Measurements from ENCODE around the gene ZNF212.
A peak's percentile ranks its signal among the peaks of the same experiment; 100 is the strongest.
"Not testable (repeated sequence)": the region's sequence is repeated elsewhere in the genome, so short reads cannot be mapped to it uniquely, and the experiment has no call there.

ZNF212 gene

DNA sequence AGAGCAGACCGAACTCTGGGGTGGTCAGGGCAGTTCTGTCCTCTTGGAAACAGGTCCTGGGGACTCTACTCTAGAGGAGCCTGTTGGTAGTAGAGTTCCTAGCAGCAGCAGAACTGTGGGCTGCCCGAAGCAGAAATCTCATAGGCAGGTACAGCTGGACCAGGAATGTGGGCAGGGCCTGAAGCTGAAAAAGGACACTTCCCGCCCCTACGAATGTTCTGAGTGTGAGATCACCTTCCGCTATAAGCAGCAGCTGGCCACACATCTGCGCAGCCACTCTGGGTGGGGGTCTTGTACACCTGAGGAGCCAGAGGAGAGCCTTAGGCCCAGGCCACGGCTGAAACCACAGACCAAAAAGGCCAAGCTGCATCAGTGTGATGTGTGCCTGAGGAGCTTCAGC, 14.2 kb downstream of the ZNF212 start:
- DNase-seq (ENCODE audit: insufficient read length, low spot score), result no peak
- TF ChIP-seq POLR2A (IDR thresholded peaks at IDR 0.05; ENCODE audit: low read depth, low read length), result no peak
- FAIRE-seq, result no peak

DNA sequence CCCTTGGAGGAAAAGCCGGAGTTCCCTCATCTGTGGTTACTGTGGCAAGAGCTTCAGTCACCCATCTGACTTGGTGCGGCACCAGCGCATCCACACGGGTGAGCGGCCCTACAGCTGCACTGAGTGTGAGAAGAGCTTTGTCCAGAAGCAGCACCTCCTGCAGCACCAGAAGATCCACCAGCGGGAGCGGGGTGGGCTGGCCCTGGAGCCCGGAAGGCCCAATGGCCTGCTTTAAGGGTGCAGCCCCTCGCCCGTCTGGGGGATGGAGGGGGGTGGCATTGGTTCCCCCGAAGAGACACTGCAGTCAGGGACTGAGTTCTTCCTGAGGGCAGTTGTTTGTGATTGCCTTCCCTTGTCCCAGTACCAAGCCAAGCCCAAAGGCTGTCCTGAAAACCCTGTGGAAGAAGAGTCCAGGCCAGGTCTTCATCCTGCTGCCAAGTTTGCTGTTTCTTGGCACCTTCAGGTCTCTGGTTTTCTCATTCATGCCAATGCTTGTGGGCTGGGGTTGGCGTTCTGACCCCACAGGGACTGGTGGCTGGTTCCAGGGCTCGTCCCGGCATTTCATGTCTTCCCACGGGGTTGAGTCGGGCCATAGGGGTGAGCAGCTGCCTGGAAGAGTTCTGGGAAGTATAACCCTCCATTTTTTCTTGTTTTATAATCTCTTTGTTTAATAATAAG, 14.9 kb downstream of the ZNF212 start:
- DNase-seq (ENCODE audit: insufficient read length, low spot score) (no peak), FAIRE-seq (no peak)
- TF ChIP-seq POLR2A (IDR thresholded peaks at IDR 0.05; ENCODE audit: low read depth, low read length), result no peak

DNA sequence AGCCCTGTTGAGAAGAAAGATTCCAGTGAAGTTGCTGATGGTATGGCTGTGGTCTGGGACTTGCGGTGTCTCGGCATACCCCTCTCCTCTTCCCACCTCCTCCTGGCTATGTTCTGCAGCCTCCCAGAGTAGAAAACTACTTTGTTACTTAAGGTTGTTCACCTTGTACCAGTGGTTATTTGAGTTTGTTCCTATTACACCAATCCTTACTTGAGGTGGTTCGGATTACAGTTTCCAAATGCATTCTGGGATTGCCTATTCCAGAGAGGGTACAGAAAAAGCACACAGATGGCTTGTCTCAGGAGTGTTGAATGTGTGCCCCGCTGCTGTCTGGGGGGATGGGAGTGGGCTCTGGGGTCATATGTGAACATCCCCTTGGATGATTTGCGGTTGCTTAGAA, 15.7 kb downstream of the ZNF212 start:
- DNase-seq (ENCODE audit: insufficient read length, low spot score) (no peak), FAIRE-seq (no peak)
- no peak for TF ChIP-seq POLR2A (IDR thresholded peaks at IDR 0.05; ENCODE audit: low read depth, low read length)

DNA sequence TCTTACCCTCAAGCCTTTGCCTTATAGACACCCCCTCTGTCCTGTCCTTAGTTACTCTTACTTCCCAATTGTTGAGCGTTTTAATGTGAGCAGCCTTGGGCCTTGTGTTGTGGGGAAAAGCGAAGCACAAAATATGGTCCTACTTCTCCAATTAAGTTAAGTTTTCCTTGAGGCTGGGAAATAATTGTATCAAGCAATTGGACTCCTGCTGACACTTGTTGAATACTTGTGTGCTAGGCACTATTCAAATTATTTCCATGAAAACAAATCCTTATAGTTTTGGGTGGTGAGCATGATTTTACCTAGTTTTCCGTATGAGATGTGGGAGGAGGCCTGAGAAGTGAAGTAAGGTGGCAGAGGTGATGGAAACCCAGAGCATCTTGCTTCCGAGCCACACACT, 17.1 kb downstream of the ZNF212 start:
- DNase-seq (ENCODE audit: insufficient read length, low spot score) (no peak), FAIRE-seq (no peak)
- no peak for TF ChIP-seq POLR2A (IDR thresholded peaks at IDR 0.05; ENCODE audit: low read depth, low read length)

DNA sequence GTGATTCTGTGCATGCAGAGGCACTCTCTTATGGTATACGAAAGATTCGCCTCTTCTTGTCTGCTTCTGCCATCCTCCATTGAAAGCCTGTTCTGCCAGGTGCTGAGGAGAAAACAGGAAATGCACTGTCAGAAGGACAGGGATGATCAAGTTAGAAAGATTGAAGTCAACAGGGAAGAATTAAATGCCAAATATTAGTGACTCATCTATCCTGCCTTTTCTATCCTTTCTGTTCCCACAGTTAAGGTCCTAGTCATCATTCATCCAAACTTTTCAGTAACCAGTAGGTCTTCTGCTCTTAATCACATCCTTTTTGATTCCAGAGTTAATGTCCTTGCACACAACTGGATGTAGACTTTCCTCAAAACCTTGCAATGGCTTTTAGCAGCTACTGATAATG, 17.7 kb downstream of the ZNF212 start:
- FAIRE-seq, result no peak
- no peak for TF ChIP-seq POLR2A (IDR thresholded peaks at IDR 0.05; ENCODE audit: low read depth, low read length)
- no peak for DNase-seq (ENCODE audit: insufficient read length, low spot score)

DNA sequence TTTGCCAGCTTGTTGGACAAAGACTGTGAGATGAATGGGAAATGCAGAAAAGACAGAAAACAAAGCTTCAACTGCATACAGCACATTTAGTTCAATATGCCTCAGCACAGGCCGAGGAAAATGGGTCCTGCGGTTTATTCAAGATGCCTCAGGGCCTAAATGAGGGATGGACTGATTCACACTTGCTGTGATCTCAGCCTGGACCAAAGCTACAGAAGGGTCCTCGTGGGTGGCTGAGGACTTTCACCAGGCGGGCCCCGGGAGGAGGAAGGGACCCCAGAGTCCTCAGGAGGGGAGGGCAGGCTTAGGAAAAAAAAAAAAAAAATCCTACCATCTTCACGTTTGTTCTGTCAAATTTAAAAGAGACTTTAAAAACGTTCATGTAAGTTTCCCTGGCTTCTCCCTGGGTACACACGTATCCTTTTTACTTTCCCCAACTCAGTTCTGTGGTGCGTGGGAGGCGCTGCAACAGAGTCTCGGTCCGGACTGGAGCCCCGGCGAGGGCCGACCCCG, 21.9 kb downstream of the ZNF212 start:
- no peak for FAIRE-seq
- DNase-seq (ENCODE audit: insufficient read length, low spot score), result peak; percentile 63
- TF ChIP-seq POLR2A (IDR thresholded peaks at IDR 0.05; ENCODE audit: low read depth, low read length), result no peak

DNA sequence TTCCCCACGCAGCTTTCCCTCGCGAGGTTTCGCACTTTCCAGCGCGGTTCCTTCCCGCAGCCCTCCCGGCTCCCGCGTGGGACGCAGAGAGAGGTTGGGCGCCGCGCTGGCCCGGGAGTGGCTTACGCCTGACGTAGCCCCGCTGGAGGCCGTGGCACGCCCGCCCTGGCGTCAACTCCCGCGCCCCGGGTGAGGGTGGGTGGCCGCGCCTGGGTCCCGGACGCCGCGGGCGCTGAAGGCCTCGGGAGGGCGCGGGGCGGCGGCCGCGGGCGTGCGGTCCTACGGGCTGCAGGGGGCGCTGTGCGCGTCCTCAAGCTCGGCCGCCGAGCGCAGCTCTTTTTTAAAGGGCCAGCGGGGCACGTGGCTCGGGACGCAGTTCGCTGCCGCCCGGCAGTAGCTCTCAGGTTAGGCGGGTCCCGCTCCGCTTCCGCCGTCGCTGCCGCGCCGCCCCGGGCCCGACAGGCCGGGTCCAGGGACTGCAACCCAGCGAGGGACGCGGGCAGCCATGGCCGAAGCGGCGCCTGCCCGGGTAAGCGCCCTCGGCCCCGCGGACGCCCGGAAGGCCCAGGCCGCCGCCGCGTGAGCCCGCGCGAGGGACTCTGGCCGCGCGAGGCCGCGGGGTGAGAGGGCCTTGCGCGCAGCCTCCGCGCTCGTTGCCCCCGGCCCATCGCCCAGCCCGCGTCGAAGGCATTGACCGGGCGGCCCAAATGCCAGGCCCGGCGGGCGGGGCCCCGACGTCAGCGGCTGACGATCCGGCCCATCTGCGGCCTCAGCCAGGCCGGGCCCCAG, 22.6 kb downstream of the ZNF212 start, which contains the start of gene ZNF783:
Gene ZNF783 (plus strand): TSS at position 368 of the 789 bp plus-strand sequence. CDS start 138 bp downstream, at position 506.
- peak; percentile 75 for TF ChIP-seq POLR2A (IDR thresholded peaks at IDR 0.05; ENCODE audit: low read depth, low read length)
- FAIRE-seq (no peak), DNase-seq (ENCODE audit: insufficient read length, low spot score) (peak; percentile 93)

DNA sequence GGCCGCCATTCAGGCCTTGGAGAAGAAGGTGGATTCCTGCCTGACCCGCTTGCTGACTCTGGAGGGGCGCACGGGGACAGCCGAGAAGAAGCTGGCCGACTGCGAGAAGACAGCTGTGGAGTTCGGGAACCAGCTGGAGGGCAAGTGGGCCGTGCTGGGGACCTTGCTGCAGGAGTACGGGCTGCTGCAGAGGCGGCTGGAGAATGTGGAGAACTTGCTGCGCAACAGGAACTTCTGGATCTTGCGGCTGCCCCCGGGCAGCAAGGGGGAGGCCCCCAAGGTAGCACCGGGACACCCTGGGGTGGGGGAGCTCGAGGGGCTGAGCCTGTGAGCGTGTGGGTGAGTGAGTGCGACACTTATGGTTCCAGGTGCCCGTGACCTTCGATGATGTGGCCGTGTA, 27.0 kb downstream of the ZNF212 start:
- TF ChIP-seq POLR2A (IDR thresholded peaks at IDR 0.05; ENCODE audit: low read depth, low read length), result no peak
- DNase-seq (ENCODE audit: insufficient read length, low spot score) (no peak), FAIRE-seq (no peak)

DNA sequence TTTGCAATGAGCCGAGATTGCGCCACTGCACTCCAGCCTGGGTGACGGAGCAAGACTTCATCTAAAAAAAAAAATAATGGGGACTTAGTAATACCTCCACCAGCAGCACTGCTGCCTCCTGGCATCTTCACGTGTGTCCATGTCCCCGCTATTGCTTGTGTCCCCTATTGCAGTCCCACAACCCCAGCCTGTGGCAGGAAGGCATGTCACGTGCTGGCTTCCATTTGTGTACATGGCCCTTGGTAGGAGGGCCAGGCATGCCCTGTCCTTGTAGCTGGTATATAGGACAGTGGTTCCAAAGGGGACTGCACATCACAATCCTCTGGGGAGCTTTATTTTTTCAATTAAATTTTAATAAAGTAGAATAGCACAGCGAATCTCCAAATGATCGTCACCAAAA, 28.3 kb downstream of the ZNF212 start:
- no peak for FAIRE-seq
- no peak for TF ChIP-seq POLR2A (IDR thresholded peaks at IDR 0.05; ENCODE audit: low read depth, low read length)
- DNase-seq (ENCODE audit: insufficient read length, low spot score), result no peak

DNA sequence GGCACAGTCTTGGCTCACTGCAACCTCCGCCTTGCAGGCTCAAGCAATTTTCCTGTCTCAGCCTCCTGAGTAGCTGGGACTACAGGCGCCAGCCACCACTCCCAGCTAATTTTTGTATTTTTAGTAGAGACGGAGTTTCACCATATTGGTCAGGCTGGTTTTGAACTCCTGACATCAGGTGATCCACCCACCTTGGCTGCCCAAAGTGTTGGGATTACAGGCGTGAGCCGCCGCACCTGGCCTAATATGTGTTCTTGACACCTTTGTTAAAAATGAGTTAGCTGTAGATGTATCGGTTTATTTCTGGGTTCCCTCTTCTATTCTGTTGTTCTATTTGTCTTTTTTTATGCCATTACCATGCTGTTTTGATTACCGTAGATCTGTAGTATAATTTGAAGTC, 35.0 kb downstream of the ZNF212 start:
- FAIRE-seq, result not testable (repeated sequence)

DNA sequence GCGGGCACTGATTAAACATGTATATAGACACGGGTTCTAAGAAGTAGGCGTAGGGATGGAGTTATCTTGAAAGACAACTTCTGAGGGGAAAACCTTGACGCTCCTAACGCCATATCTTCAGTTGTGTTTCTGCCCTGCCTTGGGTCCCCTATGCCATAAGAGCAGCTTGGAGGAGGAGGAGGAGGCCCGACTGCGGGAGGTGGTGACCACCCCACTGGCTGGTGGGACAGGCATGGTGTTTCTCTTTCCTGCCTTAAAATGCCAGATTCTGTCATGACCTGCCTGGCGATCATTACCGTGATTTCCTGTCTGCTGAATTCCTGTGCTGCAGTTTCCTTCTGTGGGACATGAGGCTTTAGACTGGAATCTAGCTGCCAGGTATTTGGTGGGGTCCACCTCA, 38.4 kb downstream of the ZNF212 start:
- TF ChIP-seq POLR2A (IDR thresholded peaks at IDR 0.05; ENCODE audit: low read depth, low read length), result no peak
- no peak for FAIRE-seq
- DNase-seq (ENCODE audit: insufficient read length, low spot score), result no peak

More for the DNA sequence above, 35.0 kb downstream of the ZNF212 start:
- DNase-seq (ENCODE audit: insufficient read length, low spot score), result not testable (repeated sequence)

DNA sequence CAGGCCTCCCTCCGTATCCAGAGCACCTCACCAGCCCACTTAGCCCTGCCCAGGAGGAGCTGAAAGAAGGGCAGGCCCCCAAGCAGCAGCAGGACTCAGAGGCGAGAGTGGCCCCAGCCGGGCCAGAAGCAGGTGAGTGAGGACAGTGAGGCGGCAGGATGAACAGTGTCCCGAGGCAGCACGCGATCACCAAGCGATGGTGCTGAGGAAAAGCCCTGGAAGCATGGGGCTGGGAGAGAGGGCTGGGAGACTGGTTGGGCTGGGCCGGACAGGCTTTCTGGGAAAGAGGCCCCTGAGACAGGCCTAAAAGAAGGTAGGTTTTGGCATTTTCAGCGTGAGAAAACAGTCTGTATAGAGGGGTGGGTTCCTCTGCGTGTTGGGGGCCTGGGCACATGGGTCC, 38.9 kb downstream of the ZNF212 start:
- DNase-seq (ENCODE audit: insufficient read length, low spot score), result no peak
- no peak for FAIRE-seq
- TF ChIP-seq POLR2A (IDR thresholded peaks at IDR 0.05; ENCODE audit: low read depth, low read length), result no peak

DNA sequence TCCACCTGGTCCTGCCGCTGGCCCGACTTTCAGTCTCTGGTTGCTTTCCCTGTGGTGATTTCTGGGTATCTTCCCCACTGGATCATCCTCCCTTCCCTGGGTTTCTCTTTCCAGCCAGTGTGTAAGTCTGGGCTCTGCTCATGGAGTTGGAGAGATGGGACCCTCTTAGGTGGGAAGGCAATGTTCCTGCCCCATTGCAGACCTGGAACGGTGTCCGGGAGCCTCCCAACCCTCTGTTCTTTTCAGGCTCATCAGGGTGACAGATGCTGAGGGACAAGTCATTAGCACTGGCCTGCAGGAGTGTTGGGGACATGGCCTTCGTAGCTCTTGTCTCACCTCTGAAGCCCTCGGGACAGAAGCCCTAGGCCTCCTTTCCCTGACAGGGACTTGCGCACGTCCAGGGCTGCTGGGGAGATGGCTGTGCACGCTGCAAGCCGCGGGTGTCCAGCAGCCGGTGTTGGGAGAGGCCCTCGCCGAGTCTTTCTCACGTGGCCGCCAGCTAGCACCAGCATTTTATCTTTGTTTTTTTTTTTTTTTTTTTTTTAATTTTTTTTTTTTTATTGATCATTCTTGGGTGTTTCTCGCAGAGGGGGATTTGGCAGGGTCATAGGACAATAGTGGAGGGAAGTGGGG, 39.8 kb downstream of the ZNF212 start:
- no peak for TF ChIP-seq POLR2A (IDR thresholded peaks at IDR 0.05; ENCODE audit: low read depth, low read length)
- DNase-seq (ENCODE audit: insufficient read length, low spot score) (no peak), FAIRE-seq (no peak)

DNA sequence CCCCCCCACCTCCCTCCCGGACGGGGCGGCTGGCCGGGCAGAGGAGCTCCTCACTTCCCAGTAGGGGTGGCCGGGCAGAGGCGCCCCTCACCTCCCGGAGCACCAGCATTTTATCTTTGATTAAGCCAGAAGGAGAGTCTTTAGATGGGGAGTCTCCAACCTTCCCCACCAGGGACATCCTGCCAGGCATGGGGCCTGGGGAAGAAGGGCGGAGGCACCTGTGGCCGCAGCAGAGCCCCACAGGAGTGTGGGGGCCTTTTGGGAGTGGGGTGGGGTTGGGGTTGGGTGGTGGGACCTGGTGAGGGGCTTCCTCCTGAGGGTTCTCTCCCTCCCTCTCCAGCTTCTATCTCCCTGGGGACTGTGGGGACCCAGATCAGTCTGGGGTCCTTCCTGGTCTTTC, 40.7 kb downstream of the ZNF212 start:
- TF ChIP-seq POLR2A (IDR thresholded peaks at IDR 0.05; ENCODE audit: low read depth, low read length), result no peak
- DNase-seq (ENCODE audit: insufficient read length, low spot score) (no peak), FAIRE-seq (no peak)
